HG02852 (cell line): ENCODE data around the gene LYZ.

Experiments used
- ATAC-seq: cut with Tn5 transposase; IDR thresholded peaks from one replicate; pipeline ENCODE4 v1.9.1; 2021; ENCODE audit warnings: mild to moderate bottlenecking, moderate library complexity; ENCODE audit not compliant: unreplicated experiment

The LYZ gene

DNA sequence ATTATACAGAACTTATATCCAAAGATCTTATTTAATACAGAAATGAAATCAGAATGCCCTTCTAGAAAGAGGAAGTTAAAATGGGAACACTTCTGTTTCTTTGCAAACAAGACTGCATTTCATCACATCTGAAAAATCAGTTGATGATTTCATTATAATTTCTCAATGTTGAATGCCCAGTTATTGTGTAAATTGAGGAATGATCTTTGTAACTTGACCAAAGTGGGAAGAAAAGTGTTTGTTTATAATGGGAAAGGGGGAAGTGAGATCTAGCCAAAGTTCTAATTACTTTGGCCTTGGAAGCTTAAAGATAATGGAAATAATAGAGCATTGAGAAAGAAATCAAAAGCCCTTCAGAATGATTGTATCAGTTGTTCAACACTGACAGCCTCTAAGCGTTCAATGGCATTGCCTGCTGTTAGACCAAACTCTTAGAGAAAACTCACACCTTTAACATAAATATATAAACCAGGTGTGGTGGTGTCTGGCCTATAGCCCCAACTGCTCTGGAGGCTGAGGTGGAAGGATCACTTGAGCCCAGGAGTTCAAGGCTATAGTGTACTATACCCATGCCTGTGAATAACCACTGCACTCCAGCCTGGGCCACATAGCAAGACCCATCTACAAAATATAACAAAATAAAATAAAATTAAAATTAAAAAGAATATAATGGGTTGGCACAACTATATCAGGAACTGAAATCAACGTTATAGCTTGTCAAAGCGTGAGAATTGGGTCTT lies 9.9 kb upstream of the LYZ start:
- ATAC-seq = no peak

DNA sequence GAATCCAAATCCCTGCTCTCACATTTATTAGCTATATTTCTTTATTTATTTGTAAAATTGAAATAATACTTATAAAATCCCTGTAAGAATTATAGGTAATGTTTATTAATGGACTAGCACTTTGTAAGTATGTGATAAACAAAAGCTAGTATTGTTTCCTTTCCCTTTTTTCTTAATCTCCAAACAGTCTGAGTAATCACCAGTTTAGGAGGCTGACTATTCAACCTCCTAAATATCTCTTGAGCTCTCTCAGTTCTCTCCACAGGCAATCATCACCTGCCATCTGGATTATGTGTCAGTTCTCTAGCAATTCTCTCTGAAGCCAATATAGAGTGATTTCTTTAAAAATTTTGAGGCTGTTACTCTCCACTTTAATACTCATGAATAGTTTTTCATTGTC lies 9.2 kb upstream of the LYZ start:
- ATAC-seq = no peak

DNA sequence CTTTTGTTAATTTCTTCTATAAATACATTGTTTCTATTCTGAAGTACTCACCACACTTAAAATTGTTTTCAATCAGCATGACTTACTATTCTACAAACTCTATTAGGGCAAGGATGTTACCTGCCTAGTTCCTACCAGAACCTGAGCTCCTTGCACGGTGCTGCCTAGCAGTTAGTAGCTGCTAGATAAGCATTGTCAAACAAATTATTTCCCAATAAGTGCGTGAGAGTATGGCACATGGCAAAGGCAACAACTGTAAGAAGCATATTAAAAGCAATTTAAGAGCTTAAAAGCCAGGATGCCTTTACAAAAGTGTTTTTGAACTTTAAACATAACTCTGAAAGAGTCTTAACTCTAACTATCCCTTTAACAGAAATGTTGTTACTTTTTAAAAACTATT lies 8.2 kb upstream of the LYZ start:
- ATAC-seq = no peak

DNA sequence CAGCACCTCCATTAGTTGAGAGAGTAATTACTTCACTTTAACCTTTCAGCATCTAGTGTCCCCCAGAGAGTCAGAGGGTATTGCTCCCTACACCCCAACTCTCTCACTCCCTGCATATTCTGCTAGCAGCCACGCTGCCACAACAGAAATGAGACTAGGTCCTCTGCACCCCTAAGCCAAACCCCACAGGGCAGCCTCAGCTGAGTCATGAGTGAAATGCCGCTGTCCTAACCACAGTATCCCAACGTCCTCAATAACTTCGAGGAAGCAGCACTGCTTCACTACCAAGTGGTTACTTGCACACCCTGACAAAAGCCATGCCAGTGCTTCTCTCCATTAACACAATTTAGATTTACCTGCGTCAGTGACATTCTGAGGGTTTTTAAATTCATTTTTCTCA lies 6.9 kb upstream of the LYZ start:
- no peak for ATAC-seq

DNA sequence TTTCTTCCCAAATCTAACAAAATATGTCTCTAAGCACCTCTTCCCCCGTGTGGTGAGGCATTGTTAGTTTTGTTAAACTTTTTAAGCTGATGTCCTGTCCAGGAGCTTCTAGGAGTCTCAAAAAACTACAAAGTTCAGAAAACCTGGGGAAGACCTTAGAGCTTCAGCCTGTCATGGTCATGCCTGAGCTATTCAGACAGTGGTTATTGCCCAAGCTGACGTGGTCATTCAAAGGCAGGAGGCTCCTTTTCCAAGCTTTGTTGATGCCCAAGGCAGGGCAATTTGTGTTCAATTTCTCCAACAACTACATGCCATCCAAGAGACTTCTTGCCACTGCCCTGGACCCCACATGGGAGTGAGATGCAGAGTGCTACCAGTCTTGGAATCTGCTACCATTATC lies 5.8 kb upstream of the LYZ start:
- ATAC-seq = no peak

DNA sequence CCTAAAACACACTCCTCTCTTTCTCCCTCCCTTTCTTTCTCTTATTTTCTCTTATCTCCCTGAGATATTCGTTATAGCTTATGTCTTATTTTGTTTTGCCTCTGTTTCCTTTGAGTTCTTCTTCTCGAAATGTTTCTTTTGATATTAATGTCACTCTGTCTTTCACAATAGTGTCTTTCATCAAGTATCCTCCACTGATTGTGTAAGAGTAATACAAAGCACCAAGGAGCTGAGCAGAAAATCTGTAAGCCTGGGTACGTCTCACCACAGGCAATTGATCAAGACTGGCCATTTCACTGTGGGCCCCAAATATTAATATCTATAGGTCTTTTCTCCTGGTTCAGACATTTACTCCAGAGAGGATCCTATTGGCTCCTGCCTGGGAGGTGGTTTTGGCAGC lies 4.8 kb upstream of the LYZ start:
- no peak for ATAC-seq

DNA sequence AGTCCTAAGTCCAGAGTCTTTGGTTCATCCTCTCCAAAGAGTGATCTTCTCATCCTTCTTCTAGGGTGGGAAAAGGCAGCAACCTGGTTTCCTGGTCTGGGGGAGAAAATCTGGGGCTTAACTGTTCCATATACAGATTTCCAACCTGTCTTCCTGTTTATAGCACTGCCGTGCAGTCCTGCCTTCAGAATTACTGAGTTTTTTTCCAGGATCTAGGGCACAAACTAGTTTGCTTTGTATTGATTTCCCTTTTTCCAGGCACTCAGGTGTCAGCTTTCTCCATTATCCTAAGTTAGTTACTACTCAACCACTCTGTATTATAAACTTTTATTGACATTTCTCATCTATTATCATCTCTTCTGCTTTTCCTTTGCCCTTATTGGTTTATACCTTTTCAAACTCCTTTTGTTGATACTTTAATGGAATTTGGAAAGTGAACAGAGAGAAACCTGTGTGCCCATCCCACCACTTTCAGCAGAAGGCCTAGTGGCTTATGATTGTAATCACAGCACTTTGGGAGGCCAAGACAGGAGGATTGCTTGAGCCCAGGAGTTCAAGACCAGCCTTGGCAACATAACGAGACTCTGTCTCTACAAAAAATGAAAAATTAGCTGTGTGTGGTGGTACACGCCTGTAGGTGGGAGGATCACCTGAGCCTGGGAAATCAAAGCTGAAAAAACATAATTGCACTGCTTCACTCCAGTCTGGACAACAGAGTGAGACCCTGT lies 4.1 kb upstream of the LYZ start:
- no peak for ATAC-seq

DNA sequence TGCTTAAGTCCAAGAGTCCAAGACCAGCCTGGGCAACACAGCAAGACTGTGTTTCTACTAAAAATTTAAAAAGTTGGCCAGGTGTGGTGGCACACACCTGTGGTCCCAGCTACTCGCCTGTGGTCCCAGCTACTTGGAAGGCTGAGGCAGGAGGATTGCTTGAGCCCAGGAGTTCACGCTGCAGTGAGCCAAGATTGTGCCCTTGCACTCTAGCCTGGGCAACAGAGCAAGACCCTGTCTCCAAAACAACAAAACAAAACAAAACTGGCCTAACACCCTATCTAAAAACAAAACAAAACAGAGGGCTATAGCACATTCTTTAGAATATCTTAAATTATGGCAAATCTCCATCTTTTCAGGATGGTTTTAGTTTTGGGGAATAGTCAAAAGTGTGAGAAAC lies 3.1 kb upstream of the LYZ start:
- ATAC-seq = no peak

DNA sequence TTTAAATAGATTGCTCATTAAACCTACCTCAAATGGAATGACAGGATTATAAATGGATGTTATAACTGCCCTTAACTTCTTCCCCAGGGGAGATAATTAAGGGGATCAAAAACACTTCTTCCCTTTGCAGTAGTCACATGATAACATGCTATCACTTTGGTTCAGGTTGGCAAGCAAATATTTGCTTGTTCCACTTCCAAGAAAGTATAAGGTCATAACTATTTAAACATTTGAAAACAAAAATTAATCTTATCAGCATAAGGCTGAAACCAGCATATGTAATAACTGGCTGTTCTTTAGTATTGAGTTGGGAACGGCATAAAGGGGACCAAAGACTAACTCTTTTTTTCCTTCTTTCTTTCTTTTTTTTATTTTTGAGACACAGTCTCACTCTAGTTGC lies 2.4 kb upstream of the LYZ start:
- no peak for ATAC-seq

DNA sequence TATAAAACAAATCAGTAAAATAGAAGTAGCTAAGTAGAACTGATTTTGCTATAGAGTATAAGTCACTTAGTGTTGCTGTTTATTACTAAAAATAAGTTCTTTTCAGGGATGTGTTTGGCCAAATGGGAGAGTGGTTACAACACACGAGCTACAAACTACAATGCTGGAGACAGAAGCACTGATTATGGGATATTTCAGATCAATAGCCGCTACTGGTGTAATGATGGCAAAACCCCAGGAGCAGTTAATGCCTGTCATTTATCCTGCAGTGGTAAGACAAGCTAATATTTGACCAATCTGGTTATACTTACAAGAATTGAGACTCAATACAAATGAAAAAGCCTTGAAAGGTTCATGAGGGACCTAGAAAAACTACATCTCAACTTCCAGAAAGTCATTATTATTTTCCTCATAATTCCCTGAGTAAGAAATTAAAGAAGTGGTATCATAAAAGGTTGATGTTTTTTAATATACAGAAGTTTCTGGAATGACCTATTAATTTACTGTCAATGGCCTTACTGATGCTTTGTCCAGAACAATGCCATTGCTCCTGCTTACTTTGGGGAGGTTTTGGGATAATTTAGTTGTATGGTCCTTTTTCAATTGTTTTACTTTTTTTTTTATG lies 1.9 kb downstream of the LYZ start:
- no peak for ATAC-seq

DNA sequence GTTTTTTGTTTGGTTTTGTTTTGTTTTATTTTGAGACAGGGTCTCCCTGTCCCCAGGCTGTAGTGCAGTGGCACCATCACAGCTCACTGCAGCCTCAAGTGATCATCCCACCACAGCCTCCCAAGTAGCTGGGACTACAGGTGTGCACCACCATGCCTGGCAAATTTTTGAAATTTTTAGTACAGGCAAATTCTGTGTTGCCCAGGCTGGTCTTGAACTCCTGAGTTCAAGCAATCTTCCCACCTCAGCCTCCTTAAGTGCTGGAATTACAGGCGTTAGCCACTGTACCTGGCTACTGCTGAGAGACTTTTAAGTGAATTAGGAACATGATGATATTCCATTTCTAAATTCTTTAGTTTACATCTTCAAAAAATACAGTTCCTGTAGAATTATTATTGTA lies 2.6 kb downstream of the LYZ start:
- ATAC-seq = no peak

DNA sequence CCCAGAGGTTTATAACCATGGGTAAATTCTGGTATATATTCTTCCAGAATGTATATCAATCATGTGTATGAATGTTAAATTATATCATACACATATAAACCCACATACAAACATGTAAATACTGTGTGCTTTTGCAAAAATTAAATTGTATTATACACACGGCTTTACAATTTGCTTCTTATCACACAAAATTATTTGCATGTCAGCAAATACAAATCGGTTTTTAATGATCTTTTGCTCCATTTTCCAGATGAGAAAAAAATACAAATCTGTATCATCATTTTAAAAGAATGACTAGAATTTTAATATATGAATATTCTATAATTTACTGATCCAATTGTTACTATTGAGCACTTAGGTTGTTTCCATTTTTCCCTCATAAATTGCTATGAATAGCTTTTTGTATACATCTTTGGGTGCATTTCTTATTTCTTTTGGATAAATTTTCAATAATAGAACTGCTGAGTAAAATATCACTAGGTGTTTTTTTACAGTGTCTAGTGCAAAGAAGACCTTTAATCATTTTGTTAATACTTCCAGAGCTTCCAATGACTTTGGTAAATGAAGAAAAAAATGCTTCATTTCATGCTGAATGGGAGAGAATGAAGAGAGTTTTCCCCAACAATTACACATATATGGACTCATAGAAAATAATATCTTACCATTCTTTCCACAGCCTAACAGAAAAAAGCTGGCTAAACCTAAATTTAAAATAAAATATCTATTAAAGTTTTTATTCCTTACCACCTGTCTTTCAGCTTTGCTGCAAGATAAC lies 3.5 kb downstream of the LYZ start:
- no peak for ATAC-seq

DNA sequence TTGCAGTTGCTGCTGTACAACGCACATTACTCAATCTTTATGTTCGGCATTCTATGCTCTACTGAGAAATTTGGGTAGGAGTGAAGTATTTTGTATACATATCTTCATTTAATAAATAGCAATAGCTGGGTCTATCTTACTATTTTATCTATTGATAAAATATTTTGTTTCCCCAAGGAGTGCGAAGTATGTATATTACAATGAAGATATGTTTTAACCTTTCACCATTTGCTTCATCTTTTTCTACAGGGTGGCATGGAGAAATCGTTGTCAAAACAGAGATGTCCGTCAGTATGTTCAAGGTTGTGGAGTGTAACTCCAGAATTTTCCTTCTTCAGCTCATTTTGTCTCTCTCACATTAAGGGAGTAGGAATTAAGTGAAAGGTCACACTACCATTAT lies 4.7 kb downstream of the LYZ start:
- no peak for ATAC-seq

DNA sequence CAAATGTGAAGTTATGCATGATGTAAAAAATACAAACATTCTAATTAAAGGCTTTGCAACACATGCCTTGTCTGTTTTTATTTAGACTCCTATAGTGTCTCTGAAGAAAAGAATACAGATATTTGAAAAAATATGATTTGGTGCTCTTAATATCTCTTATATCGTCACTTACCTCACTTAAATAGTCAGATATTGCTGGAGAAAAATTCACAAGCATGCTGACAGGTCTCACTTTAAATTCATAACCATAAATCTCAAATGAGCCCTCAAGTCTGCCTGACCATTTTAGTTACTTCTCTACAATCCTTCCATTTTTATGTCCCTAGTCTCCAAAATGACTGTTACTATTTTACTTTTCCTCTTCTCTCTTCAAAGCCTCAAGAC lies 6.0 kb downstream of the LYZ start:
- ATAC-seq = no peak

DNA sequence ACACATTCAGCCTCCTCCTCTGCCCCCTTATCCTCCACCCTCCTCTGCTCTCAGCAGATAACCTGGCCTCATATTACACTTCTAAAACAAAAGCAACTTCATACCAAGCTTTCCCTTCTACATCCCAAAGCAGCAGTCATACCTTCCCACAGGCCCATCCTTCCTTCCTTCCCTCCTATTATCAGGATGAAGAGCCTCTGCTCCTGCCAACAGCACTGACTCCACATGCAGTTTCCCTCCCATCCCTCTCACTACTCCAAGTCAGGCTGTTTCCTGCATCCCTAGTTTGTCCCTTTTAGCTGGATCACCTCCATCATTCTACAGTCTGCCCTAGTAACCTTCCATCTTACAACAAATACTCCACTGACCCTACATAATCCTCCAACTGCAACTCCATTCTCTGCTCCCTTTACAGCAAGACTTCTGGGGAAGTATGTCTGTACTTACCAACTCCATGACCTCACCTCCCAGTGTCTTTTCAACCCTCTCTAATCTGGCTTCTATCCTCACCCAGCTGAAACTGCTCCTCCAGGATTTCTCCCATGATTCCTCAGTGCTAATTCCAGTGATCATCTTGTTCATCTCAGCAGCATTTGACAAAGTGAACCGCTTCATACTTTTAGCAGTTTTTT lies 6.5 kb downstream of the LYZ start:
- no peak for ATAC-seq

DNA sequence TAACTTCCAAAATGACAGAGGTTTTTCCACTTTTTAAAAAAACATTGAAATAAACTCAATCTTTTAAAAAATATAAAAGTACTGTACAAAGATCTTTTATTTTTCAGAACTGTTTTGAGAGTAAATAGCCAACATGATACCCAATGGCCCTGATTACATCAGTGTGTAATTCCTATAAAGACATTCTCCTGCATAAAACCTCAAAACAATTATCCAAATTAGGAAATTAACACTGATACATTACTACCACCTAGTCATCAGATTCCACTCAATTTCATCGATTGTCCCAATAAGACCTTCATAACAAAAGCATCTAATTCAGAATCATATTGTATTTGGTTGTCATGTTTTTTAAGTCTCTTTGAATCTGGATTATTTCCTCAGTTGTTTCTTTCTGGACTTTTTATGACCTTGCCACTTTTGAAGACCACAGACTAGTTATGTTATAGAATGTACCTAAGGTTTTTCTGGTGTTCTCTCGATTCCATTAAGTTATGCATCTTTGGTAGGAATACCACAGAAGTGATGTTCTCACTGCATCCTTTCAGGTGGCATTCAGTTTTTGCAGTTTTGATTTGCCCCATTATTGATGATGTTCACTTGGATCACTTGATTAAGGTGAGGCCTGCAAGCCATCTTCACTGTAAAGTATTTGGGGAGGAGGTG lies 7.3 kb downstream of the LYZ start:
- no peak for ATAC-seq

DNA sequence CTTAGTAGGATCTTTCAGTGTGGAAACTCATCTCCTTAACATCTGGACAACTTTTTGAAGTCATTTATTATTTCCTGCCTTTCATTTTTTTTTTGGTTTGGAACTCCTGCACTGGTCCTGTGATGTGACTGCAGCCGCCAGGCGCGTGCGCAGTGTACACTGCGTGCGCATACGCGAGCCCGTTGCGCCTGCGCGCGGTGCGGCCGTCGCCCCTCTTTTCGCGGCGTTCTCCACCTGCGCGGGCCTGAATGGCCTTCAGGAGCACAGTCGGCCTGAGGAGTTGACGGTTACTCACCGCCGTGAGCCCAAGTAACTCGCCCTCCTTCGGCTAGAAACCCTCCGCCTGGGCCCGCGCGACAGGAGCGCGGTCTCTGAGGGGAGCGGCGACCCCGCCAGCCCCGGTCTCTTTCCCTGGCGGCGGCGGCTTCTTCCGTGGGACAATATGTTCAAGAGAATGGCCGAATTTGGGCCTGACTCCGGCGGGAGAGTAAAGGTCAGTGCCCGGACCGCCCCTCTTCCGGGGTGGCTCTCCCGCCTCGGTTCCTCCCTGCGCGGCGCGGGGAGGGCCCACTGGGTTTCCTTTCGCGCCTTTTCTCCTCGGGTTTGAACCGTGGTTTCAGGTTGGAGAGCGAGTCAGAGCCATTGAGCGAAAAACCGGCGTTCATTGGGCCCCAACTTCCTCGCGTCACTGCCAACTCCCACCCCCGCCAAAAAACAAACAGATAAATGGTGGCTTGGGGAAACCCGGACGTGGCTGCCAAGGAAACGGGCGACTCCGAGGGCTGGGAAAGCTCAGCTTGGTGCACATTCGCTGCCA lies 11.6 kb downstream of the LYZ start, which contains the start of gene YEATS4:
Gene YEATS4 (plus strand): TSS at position 213 of the 817 bp plus-strand sequence. CDS start 230 bp downstream, at position 443.
- ATAC-seq = peak; percentile 83

DNA sequence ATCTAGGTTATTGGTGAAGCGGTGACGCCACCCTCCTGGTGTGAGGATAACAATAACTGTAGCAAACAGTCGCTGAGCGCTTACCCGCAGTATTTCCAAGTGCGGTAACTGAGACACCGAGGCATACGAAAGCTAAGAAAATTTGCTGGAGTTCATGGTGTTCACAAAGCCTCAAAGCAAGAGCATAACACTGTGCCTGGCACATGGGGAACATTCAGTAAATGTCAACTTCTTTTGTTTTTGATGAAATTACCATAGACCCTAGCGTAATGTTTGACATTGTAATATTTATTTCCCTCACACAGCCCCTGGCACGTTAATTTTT lies 12.1 kb downstream of the LYZ start:
- no peak for ATAC-seq

DNA sequence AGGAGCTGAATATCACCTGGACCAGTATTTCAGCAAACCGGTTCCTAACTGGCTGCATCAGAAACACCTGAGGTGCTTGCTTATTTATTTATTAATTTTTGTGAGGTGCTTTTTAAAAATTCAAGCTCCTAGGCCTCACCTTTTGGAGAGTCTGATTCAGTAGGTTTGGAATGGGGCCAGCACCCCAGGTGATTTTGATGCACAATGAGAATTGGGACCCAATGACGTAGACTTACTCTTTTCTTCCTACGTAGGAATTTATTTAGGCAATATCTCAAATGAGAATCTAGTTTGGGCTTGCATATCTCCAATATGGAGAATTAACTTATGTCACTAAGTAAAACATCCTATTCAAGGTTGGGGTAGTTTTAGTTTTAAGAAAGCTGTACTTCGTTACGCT lies 18.6 kb downstream of the LYZ start:
- no peak for ATAC-seq

DNA sequence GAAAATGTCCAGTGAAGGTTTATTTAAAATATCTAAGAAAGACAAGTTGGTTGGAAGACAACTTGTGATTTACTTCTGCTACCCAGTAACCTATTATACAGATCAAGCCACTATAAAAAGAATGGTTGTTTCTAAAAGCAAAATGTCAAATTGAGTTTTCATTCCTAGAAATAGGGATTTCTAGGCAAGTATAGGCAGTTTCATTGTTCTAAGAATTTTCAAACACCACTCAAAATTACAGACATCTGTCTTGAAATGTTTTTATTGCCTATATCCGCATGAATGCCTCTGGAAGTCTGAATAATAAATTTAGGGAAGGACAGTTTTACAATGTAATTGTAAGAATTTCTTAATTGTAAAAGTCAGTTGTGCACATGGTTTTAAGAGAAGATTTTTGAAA lies 20.0 kb downstream of the LYZ start:
- ATAC-seq = no peak
